OCI-LY3 (cell line): ENCODE results near the gene FANCC.
"Not testable (repeated sequence)": the region's sequence is repeated elsewhere in the genome, so short reads cannot be mapped to it uniquely, and the experiment has no call there.

ENCODE experiments used
- H2AFZ ChIP-seq: fragments of 200-600, 300-600 bp; shearing (Covaris generic); 2 replicates; pipeline ENCODE4 v1.6.0; 2014; ENCODE audit warnings: antibody characterized with exemption, low read depth, low read length
- H3K27ac ChIP-seq: fragments of 200-600, 300-600 bp; sonication (generic); 2 replicates; pipeline ENCODE4 v1.5.1; 2014; ENCODE audit warnings: mild to moderate bottlenecking, low read length, moderate library complexity, mixed read lengths
- H3K27me3 ChIP-seq: fragments of 200-600, 300-600 bp; sonication (generic); 2 replicates; pipeline ENCODE4 v1.6.1; 2014; ENCODE audit warnings: low read depth, low read length, mixed read lengths
- H3K36me3 ChIP-seq: fragments of 200-600, 300-600 bp; sonication (generic); replicated peaks from 2 replicates; pipeline ENCODE3; 2014; ENCODE audit warnings: low read depth, low read length, mixed read lengths
- H3K4me1 ChIP-seq: fragments of 300-600, 200-600 bp; sonication (generic); 2 replicates; pipeline ENCODE4 v1.6.1; 2014; ENCODE audit warnings: low read length, mixed read lengths
- H3K4me2 ChIP-seq: fragments of 200-600, 300-600 bp; sonication (generic); 2 replicates; pipeline ENCODE4 v1.6.1; 2014; ENCODE audit warnings: low read length, mixed read lengths
- H3K4me3 ChIP-seq: fragments of 300-600, 200-600 bp; sonication (generic); 2 replicates; pipeline ENCODE4 v1.5.1; 2014; ENCODE audit warnings: antibody characterized with exemption, mild to moderate bottlenecking, low read length, moderate library complexity
- H3K79me2 ChIP-seq: fragments of 300-600, 200-600 bp; shearing (Covaris generic); 2 replicates; pipeline ENCODE4 v1.6.1; 2014; ENCODE audit warnings: mild to moderate bottlenecking, low read length, mixed read lengths
- H3K9ac ChIP-seq: fragments of 300-600, 200-600 bp; shearing (Covaris generic); 2 replicates; pipeline ENCODE4 v1.6.0; 2014; ENCODE audit warnings: mild to moderate bottlenecking, low read length, moderate library complexity
- H3K9me3 ChIP-seq: fragments of 200-600, 300-600 bp; shearing (Covaris generic); 2 replicates; pipeline ENCODE4 v1.6.1; 2014; ENCODE audit warnings: low read length, mixed read lengths; ENCODE audit not compliant: insufficient read depth
- H4K20me1 ChIP-seq: fragments of 200-600, 300-600 bp; sonication (generic); 2 replicates; pipeline ENCODE4 v1.6.1; 2016; ENCODE audit warnings: low read length, mixed read lengths; ENCODE audit not compliant: insufficient read depth
- EZH2phosphoT487 ChIP-seq: fragments of 200-600 bp; shearing (Covaris generic); IDR thresholded peaks from 2 replicates; pipeline ENCODE4 v1.6.1; 2018; ENCODE audit warnings: antibody characterized with exemption, mixed run types, low read depth
- TF ChIP-seq, protein P1 (sequence below): fragments of 200-600, 300-600 bp; sonication (generic); IDR thresholded peaks from 2 replicates; pipeline ENCODE4 v1.5.1; 2014; ENCODE audit warnings: antibody characterized with exemption, low read length, low read depth

Gene FANCC

DNA sequence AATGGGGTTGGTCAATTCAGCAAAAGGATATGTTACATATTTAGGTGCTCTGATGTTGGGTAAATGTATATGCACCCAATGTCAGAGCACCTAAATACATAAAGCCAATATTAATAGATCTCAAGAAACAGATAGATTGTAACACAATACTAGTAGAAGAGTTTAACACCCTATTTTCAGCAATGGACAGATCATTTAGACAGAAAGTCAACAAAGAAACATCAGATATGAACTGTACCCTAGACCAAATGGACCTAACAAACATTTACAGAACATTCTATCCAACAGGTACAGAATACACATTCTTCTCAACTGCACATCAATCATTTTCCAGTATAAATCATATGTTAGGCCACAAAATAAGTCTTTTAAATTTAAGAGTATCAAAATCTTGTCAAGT lies 35.2 kb downstream of the FANCC start:
- H3K79me2 ChIP-seq: peaks cover 2% of the 10 kb centered on the region; the same call in 1 of the 2 replicates
- TF ChIP-seq, protein P1, sequence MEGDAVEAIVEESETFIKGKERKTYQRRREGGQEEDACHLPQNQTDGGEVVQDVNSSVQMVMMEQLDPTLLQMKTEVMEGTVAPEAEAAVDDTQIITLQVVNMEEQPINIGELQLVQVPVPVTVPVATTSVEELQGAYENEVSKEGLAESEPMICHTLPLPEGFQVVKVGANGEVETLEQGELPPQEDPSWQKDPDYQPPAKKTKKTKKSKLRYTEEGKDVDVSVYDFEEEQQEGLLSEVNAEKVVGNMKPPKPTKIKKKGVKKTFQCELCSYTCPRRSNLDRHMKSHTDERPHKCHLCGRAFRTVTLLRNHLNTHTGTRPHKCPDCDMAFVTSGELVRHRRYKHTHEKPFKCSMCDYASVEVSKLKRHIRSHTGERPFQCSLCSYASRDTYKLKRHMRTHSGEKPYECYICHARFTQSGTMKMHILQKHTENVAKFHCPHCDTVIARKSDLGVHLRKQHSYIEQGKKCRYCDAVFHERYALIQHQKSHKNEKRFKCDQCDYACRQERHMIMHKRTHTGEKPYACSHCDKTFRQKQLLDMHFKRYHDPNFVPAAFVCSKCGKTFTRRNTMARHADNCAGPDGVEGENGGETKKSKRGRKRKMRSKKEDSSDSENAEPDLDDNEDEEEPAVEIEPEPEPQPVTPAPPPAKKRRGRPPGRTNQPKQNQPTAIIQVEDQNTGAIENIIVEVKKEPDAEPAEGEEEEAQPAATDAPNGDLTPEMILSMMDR: no peak
- TF ChIP-seq EZH2phosphoT487: no peak
- no peaks in the 10 kb centered on the region for H4K20me1 ChIP-seq
- H3K9ac ChIP-seq: no peak overlapping the region
- no peak overlapping the region for H3K4me3 ChIP-seq
- H3K9me3 ChIP-seq: peaks cover 18% of the 10 kb centered on the region; the same call in 1 of the 2 replicates
- H3K27ac ChIP-seq: no peak overlapping the region
- no peaks in the 10 kb centered on the region for H3K27me3 ChIP-seq
- H3K4me2 ChIP-seq: no peak overlapping the region
- no peak overlapping the region for H2AFZ ChIP-seq
- no peaks in the 10 kb centered on the region for H3K4me1 ChIP-seq
- H3K36me3 ChIP-seq: peaks cover 12% of the 10 kb centered on the region

DNA sequence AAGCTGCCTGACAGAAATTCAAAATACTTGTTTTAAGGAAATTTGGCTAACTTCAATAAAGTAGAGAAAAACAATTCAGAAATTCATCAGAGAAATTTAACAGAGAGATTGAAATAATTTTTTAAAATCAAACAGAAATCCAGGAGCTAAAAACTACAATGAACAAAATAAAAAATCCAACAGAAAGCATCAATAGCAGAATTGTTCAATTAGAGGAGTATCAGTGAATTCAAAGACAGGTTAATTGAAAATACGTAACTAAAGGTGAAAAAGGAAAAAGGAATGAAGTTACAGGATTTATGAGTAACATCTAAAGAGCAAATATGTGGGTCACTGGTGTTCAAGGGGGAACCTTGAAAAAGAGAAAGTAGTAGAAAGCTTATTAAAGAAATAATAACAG lies 36.8 kb downstream of the FANCC start:
- H3K27ac ChIP-seq: no peak overlapping the region
- no peaks in the 10 kb centered on the region for H4K20me1 ChIP-seq
- TF ChIP-seq, protein P1: no peak
- no peak for TF ChIP-seq EZH2phosphoT487
- no peaks in the 10 kb centered on the region for H3K27me3 ChIP-seq
- H3K4me3 ChIP-seq: no peak overlapping the region
- no peak overlapping the region for H3K9ac ChIP-seq
- H3K9me3 ChIP-seq: peaks cover 18% of the 10 kb centered on the region; the same call in 1 of the 2 replicates
- no peaks in the 10 kb centered on the region for H3K4me1 ChIP-seq
- peaks cover 12% of the 10 kb centered on the region for H3K36me3 ChIP-seq
- H3K79me2 ChIP-seq: peaks cover 7% of the 10 kb centered on the region; the same call in 1 of the 2 replicates
- H3K4me2 ChIP-seq: no peak overlapping the region
- no peak overlapping the region for H2AFZ ChIP-seq

- H3K9ac ChIP-seq: no peak overlapping the region
- H3K4me2 ChIP-seq: no peak overlapping the region
- H3K4me3 ChIP-seq: no peak overlapping the region
- TF ChIP-seq, protein P1: no peak
- TF ChIP-seq EZH2phosphoT487: no peak
- peaks cover 3% of the 10 kb centered on the region; the same call in 1 of the 2 replicates for H3K4me1 ChIP-seq
- peaks cover 18% of the 10 kb centered on the region; the same call in 1 of the 2 replicates for H3K9me3 ChIP-seq
- H3K36me3 ChIP-seq: peaks cover 12% of the 10 kb centered on the region
- no peaks in the 10 kb centered on the region for H3K27me3 ChIP-seq
- H3K79me2 ChIP-seq: peaks cover 9% of the 10 kb centered on the region; the same call in 1 of the 2 replicates
- H2AFZ ChIP-seq: no peak overlapping the region
- H3K27ac ChIP-seq: no peak overlapping the region
- H4K20me1 ChIP-seq: no peaks in the 10 kb centered on the region
Observed at GRCh38 chr9:95277509-95277908, 40.0 kb downstream of the FANCC start.

DNA sequence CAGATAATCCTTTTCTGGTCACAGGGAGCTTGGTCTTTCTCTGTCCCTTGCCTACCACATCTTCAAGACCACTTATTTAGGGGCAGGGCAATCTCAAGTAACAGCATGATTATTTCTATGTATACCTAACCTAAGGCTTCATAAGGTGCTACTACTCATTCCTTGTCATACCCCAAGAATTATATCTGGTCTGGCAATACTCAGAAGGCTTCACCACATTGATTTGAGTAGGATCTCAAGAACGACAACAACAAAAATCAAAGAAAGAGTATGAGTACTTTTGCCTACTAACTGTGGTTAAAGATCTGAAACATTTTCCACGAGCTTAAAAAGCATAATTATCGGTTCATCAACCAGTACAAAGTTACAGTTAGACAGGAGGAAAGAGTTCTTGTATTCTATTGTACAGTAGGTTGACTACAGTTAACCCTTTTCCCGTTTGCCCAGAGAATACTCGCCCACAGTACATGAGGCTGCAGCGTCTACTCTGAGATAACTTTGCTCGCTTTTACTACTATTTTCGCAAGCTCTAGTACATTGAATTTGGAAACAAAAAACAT lies 41.0 kb downstream of the FANCC start:
- no peak overlapping the region for H3K9ac ChIP-seq
- peaks cover 3% of the 10 kb centered on the region; the same call in 1 of the 2 replicates for H3K4me1 ChIP-seq
- no peaks in the 10 kb centered on the region for H3K27me3 ChIP-seq
- no peaks in the 10 kb centered on the region for H4K20me1 ChIP-seq
- peaks cover 8% of the 10 kb centered on the region for H3K36me3 ChIP-seq
- H3K4me3 ChIP-seq: no peak overlapping the region
- peaks cover 9% of the 10 kb centered on the region; the same call in 1 of the 2 replicates for H3K79me2 ChIP-seq
- H3K27ac ChIP-seq: no peak overlapping the region
- TF ChIP-seq EZH2phosphoT487: no peak
- TF ChIP-seq, protein P1: no peak
- no peak overlapping the region for H3K4me2 ChIP-seq
- no peak overlapping the region for H2AFZ ChIP-seq
- peaks cover 16% of the 10 kb centered on the region; the same call in 1 of the 2 replicates for H3K9me3 ChIP-seq

GRCh38 chr9:95274160-95274559 lies 43.3 kb downstream of the FANCC start:
- H3K79me2 ChIP-seq, H3K27ac ChIP-seq, H3K36me3 ChIP-seq, H3K9ac ChIP-seq, H3K4me1 ChIP-seq, H3K27me3 ChIP-seq, H3K9me3 ChIP-seq, H3K4me3 ChIP-seq, H2AFZ ChIP-seq, H3K4me2 ChIP-seq, H4K20me1 ChIP-seq: not testable (repeated sequence)
